ENCODE data around the gene TRPM7. TPM values are rescaled to one million over a fixed set of nuclear protein-coding genes. Genes with fewer than 3 reads are reported as not detected.
"Not testable (repeated sequence)": the region's sequence is repeated elsewhere in the genome, so short reads cannot be mapped to it uniquely, and the experiment has no call there.

The TRPM7 gene
- total RNA-seq, 1 donor from 2014 or later: 43.6 TPM

DNA sequence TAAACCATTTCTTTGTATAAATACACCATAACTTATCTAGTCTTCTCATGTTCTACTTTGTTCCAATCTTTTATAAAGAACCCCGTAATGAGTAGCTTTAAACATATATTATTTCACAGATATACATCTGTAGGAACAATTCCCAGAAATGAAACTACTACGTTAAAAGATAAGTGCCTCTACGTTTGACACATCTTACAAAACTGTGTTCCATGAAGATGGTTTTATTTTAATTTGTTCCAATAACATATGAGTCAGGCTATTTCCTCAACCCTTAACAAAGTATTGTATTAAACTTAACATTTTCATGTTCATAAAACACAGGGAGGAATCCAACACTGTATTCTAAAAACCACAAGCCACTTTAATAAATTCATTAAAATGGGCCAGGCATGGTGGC lies 52.9 kb downstream of the TRPM7 start:
- Mint-ChIP-seq H3K27me3 (no peaks in the 10 kb centered on the region), H3K27ac (no peak overlapping the region), H3K4me3 (no peak overlapping the region), H3K36me3 (peaks cover 10% of the 10 kb centered on the region), H3K9me3 (no peaks in the 10 kb centered on the region), H3K4me1 (ENCODE audit: unreplicated experiment) (no peaks in the 10 kb centered on the region)
- DNase-seq (ENCODE audit: extremely low spot score, unreplicated experiment): no peak
- TF ChIP-seq CTCF (conservative IDR thresholded peaks at IDR 0.05): no peak

DNA sequence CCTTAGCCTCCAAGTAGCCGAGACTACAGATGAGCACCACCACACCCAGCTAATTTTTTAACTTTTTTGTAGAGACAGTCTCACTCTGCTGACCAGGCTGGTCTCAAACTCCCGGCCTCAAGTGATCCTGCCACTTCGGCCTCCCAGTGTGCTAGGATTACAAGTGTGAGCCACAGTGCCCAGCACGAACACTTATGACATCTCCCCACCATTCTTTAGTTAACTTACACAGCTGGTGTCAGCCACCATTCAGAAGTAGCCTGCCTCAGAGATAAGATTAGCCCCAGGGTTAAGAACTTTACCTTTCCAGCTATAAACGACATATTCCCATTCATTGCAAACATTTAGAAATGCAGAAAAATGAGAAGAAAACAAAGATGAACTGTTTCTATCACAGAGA lies 58.2 kb downstream of the TRPM7 start:
- Mint-ChIP-seq H3K4me1 (ENCODE audit: unreplicated experiment) (no peaks in the 10 kb centered on the region), H3K27ac (no peak overlapping the region), H3K4me3 (no peak overlapping the region), H3K27me3 (no peaks in the 10 kb centered on the region), H3K9me3 (no peaks in the 10 kb centered on the region), H3K36me3 (peaks cover 19% of the 10 kb centered on the region)
- DNase-seq (ENCODE audit: extremely low spot score, unreplicated experiment): no peak
- no peak for TF ChIP-seq CTCF (conservative IDR thresholded peaks at IDR 0.05)

DNA sequence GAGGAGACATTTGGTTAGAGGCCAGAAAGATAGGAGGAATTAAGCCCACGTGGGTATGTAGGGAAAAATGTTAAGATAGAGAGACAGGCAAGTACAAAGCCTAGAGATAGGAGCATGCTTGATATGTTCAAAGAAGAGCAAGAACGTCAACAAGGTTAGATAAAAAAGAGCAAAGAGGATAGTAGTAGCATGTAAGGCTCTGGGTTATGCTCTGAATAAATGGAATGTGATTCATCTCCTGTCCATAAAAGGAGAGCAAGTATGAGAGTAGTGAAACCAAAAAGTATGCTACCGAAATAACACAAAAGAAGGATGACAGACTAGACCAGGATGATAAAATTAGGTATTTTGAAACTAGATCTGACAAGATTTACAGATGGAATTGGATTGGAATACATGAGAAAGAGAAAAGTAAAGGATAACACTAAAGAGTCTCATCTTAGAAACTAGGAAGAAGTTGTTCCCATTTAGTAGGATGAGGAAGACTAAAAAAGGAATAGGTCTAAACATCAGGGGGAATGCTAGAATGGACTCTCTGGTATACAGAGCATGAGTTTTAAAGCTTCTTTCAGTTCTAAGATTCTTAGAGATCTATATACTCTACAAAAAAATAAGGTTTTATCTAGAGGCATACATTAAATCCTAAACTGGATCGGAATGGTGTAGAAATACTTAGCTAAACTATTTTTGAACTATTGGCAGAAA lies 59.1 kb downstream of the TRPM7 start:
- Mint-ChIP-seq H3K4me1 (ENCODE audit: unreplicated experiment) (no peaks in the 10 kb centered on the region), H3K27ac (peak overlapping the region; percentile 75), H3K27me3 (no peaks in the 10 kb centered on the region), H3K36me3 (peaks cover 19% of the 10 kb centered on the region), H3K9me3 (no peaks in the 10 kb centered on the region), H3K4me3 (peak overlapping the region; percentile 9)
- no peak for DNase-seq (ENCODE audit: extremely low spot score, unreplicated experiment)
- no peak for TF ChIP-seq CTCF (conservative IDR thresholded peaks at IDR 0.05)

- no peaks in the 10 kb centered on the region for H3K27me3 Mint-ChIP-seq
- no peak for DNase-seq (ENCODE audit: extremely low spot score, unreplicated experiment)
- H3K4me3 Mint-ChIP-seq: no peak overlapping the region
- peak overlapping the region; percentile 30 for H3K27ac Mint-ChIP-seq
- H3K9me3 Mint-ChIP-seq: no peaks in the 10 kb centered on the region
- TF ChIP-seq CTCF (conservative IDR thresholded peaks at IDR 0.05): no peak
- no peaks in the 10 kb centered on the region for H3K4me1 Mint-ChIP-seq (ENCODE audit: unreplicated experiment)
- H3K36me3 Mint-ChIP-seq: peaks cover 19% of the 10 kb centered on the region
These were observed 61.9 kb downstream of the TRPM7 start for GRCh38 chr15:50624616-50625168.

DNA sequence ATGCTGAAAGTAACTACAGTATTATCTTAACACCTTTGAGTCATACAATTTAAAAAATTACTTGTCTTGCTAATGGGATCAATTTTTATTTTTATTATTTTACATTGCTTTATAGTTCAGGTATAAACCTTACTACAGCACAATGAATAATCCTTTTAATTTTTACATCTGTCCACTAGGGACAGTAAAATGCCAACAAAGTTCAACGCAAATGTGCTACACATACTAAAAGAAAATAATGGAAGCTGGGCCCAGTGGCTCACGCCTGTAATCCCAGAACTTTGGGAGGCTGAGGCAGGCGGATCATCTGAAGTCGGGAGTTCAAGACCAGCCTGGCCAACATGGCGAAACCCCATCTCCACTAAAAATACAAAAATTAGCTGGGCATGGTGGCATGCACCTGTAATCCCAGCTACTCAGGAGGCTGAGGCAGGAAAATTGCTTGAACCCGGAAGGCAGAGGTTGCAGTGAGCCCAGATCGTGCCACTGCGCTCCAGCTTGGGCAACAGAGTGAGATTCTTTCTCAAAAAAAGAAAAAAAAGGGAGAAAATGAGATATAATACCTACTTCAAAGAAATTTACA lies 64.1 kb downstream of the TRPM7 start:
- H3K36me3 Mint-ChIP-seq: peaks cover 15% of the 10 kb centered on the region
- not testable (repeated sequence) for H3K4me3 Mint-ChIP-seq; H3K4me1 Mint-ChIP-seq (ENCODE audit: unreplicated experiment); H3K27me3 Mint-ChIP-seq; H3K27ac Mint-ChIP-seq; H3K9me3 Mint-ChIP-seq; DNase-seq (ENCODE audit: extremely low spot score, unreplicated experiment)
- peak; percentile 74 for TF ChIP-seq CTCF (conservative IDR thresholded peaks at IDR 0.05)

DNA sequence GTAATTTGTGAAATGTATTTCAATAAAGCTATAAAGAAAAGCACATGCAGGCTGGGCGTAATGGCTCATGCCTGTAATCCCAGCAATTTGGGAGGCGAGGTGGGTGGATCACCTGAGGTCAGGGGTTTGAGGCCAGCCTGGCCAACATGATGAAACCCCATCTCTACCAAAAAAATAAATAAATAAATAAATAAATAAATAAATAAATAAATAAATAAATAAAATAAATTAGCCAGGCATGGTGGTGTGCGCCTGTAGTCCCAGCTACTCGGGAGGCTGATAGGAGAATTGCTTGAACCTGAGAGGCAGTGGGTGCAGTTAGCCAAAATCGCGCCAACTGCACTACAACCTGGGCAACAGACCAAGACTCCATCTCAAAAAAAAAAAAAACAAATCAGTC lies 69.6 kb downstream of the TRPM7 start:
- H3K4me1 Mint-ChIP-seq (ENCODE audit: unreplicated experiment); H3K27me3 Mint-ChIP-seq; H3K36me3 Mint-ChIP-seq; H3K9me3 Mint-ChIP-seq; H3K4me3 Mint-ChIP-seq; H3K27ac Mint-ChIP-seq; DNase-seq (ENCODE audit: extremely low spot score, unreplicated experiment): not testable (repeated sequence)

DNA sequence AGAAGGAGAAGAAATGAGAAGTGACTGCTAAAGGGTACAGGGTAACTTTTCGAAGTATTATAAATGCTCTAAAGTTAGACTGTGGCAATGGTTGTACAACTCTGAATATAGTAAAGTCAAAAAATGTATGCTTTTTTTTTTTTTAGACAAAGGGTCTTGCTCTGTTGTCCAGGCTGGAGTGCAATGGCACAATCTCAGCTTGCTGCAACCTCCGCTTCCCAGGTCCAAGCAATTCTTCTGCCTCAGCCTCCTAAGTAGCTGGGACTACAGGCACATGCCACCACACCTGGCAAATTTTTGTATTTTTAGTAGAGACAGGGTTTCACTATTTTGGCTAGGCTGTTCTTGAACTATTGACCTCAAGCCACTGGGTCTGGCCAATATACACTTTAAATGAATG lies 70.0 kb downstream of the TRPM7 start:
- DNase-seq (ENCODE audit: extremely low spot score, unreplicated experiment); H3K4me1 Mint-ChIP-seq (ENCODE audit: unreplicated experiment); H3K27ac Mint-ChIP-seq; H3K4me3 Mint-ChIP-seq; H3K9me3 Mint-ChIP-seq; H3K27me3 Mint-ChIP-seq: not testable (repeated sequence)
- peaks cover 14% of the 10 kb centered on the region for H3K36me3 Mint-ChIP-seq
